Ovary (tissue), 3 donors: ENCODE data around the gene MS4A2.

Experiments
- CTCF ChIP-seq, 3 donors: fragments of 450-650 bp in 2 of 3; fragments of 200-600 bp in 1 of 3; IDR thresholded peaks; one replicate each; pipeline versions ENCODE4 v1.5.1 to v1.8.0; 2016 to 2022; ENCODE audit warnings: antibody characterized with exemption in 3 of 3, mild to moderate bottlenecking in 1 of 3
- EP300 ChIP-seq: sonication (generic); formaldehyde crosslinking; IDR thresholded peaks from one replicate; pipeline ENCODE4 v1.6.1; 2017; ENCODE audit warnings: antibody characterized with exemption
- POLR2A ChIP-seq: fragments of 450-650 bp; IDR thresholded peaks from one replicate; pipeline ENCODE4 v1.6.1; 2017; ENCODE audit warnings: antibody characterized with exemption, mild to moderate bottlenecking, moderate library complexity
- donor health status: DM: no; HTN: no; CAD: no.

- TF ChIP-seq CTCF (IDR thresholded peaks at IDR 0.05), result no peak
- no peak for TF ChIP-seq EP300
- no peak for TF ChIP-seq POLR2A
These were observed 22.7 kb upstream of the MS4A2 start for GRCh38 chr11:60065801-60066200.
